Endothelial cell of umbilical vein (primary cell): ENCODE data around the gene MSMB. TPM values are rescaled to one million over a fixed set of nuclear protein-coding genes. Genes with fewer than 3 reads are reported as not detected.
"Not testable (repeated sequence)": the region's sequence is repeated elsewhere in the genome, so short reads cannot be mapped to it uniquely, and the experiment has no call there.

Experiments
- BruUV-seq: library from RNA; stranded (reverse); fragments of 400-500 nt; replicated peaks from 2 replicates; lab custom pipeline; 2021; lab: Mats Ljungman, UMichigan
- CTCF ChIA-PET: fragments of 300-600, 350-600 bp; sonication (Branson Sonifier 250); formaldehyde crosslinking; loops from one replicate; lab custom pipeline; 2021; ENCODE audit warnings: antibody characterized with exemption, inconsistent platforms; lab: Charles Lee
- POLR2A ChIA-PET: fragments of 300-600, 350-600 bp; sonication (Branson Sonifier 250); formaldehyde crosslinking; loops from one replicate; lab custom pipeline; 2021; ENCODE audit warnings: antibody characterized with exemption, inconsistent platforms; lab: Charles Lee
- DNase-seq: peaks from one replicate; pipeline ENCODE4 v3.0.0-alpha.2; 2011; ENCODE audit warnings: low read depth, low spot score
- FAIRE-seq: peaks from 2 replicates; lab custom pipeline; 2011; peaks lifted over from hg19 to GRCh38; lab: Jason Lieb, UNC
- H2AFZ ChIP-seq: 2 replicates; pipeline ENCODE4 v1.6.0; 2012; ENCODE audit warnings: low read depth, low read length, control low read depth, inconsistent platforms
- H3K27ac ChIP-seq: 2 replicates; pipeline ENCODE4 v1.5.1; 2011; ENCODE audit warnings: low read depth, mild to moderate bottlenecking, control low read depth, low read length, moderate library complexity; ENCODE audit not compliant: insufficient read depth
- H3K27me3 ChIP-seq, 2 experiments: 2 replicates each; pipeline versions ENCODE4 v1.6.0 to v1.6.1; 2011; ENCODE audit warnings: low read length in 2 of 2, mixed read lengths in 1 of 2; ENCODE audit not compliant: control insufficient read depth in 2 of 2, insufficient read depth in 2 of 2
- H3K36me3 ChIP-seq, 2 experiments: 2 replicates in 1 of 2; 3 replicates in 1 of 2; pipeline ENCODE4 v1.5.1; 2011; ENCODE audit warnings: low read length in 2 of 2, mild to moderate bottlenecking in 1 of 2, moderate library complexity in 1 of 2; ENCODE audit not compliant: control insufficient read depth in 2 of 2, insufficient read depth in 2 of 2; ENCODE audit errors: extremely low read depth in 1 of 2
- H3K4me1 ChIP-seq: 3 replicates; pipeline ENCODE4 v1.5.1; 2011; ENCODE audit warnings: mild to moderate bottlenecking, low read length; ENCODE audit not compliant: control insufficient read depth, insufficient read depth; ENCODE audit errors: extremely low read depth
- H3K4me2 ChIP-seq: 2 replicates; pipeline ENCODE4 v1.6.1; 2011; ENCODE audit warnings: low read length, control low read depth, mixed read lengths; ENCODE audit not compliant: insufficient read depth
- H3K4me3 ChIP-seq, 3 experiments: fragments of 200-600 bp in 1 of 3; sonication (generic), shearing (Covaris generic) in 1 of 3; replicated peaks in 1 of 3; 2 replicates each; pipeline ENCODE4 v1.5.1; 2011 to 2016; ENCODE audit warnings: control low read depth in 3 of 3, low read length in 3 of 3, mild to moderate bottlenecking in 2 of 3, inconsistent platforms in 1 of 3, low read depth in 1 of 3, moderate library complexity in 1 of 3; ENCODE audit not compliant: insufficient read depth in 1 of 3
- H3K79me2 ChIP-seq: 2 replicates; pipeline ENCODE4 v1.6.0; 2012; ENCODE audit warnings: low read length, inconsistent platforms; ENCODE audit not compliant: control insufficient read depth, insufficient read depth
- H3K9ac ChIP-seq: replicated peaks from 2 replicates; pipeline ENCODE3; 2011; ENCODE audit warnings: low read length, control low read depth; ENCODE audit not compliant: insufficient read depth; ENCODE audit errors: extremely low read depth
- H3K9me1 ChIP-seq: replicated peaks from 3 replicates; pipeline ENCODE4 v1.6.0; 2011; ENCODE audit warnings: mild to moderate bottlenecking, low read length; ENCODE audit not compliant: control insufficient read depth, insufficient read depth; ENCODE audit errors: extremely low read depth
- H3K9me3 ChIP-seq: replicated peaks from 2 replicates; pipeline ENCODE4 v1.5.1; 2012; ENCODE audit warnings: low read length, inconsistent platforms; ENCODE audit not compliant: control insufficient read depth, insufficient read depth
- H4K20me1 ChIP-seq: replicated peaks from 2 replicates; pipeline ENCODE3; 2011; ENCODE audit warnings: mild to moderate bottlenecking, low read length; ENCODE audit not compliant: control insufficient read depth, insufficient read depth; ENCODE audit errors: extremely low read depth
- CTCF ChIP-seq, 2 donors: IDR thresholded peaks; 1 replicate in 1 of 2; 2 replicates in 1 of 2; pipeline ENCODE4 v1.5.1; 2011; ENCODE audit warnings: low read length in 2 of 2, mild to moderate bottlenecking in 2 of 2, moderate library complexity in 2 of 2, control low read depth in 1 of 2, inconsistent platforms in 1 of 2, low read depth in 1 of 2; ENCODE audit not compliant: insufficient read depth in 1 of 2; ENCODE audit errors: extremely low read depth in 1 of 2
- EZH2 ChIP-seq: IDR thresholded peaks from 2 replicates; pipeline ENCODE4 v1.6.1; 2012; ENCODE audit warnings: borderline replicate concordance, low read depth, mild to moderate bottlenecking, moderate library complexity, low read length, inconsistent platforms; ENCODE audit not compliant: severe bottlenecking
- FOS ChIP-seq: IDR thresholded peaks from 2 replicates; pipeline ENCODE4 v1.6.1; 2011; ENCODE audit warnings: mild to moderate bottlenecking, low read length, moderate library complexity, borderline replicate concordance; ENCODE audit not compliant: insufficient read depth
- GATA2 ChIP-seq: IDR thresholded peaks from 2 replicates; pipeline ENCODE4 v1.7.0; 2011; ENCODE audit warnings: low read depth, mild to moderate bottlenecking, moderate library complexity, mixed read lengths, low read length; ENCODE audit not compliant: insufficient read length, insufficient read depth
- JUN ChIP-seq: IDR thresholded peaks from 2 replicates; pipeline ENCODE4 v1.6.1; 2011; ENCODE audit warnings: borderline replicate concordance, low read depth; ENCODE audit not compliant: insufficient read length, insufficient read depth
- MAX ChIP-seq: IDR thresholded peaks from 2 replicates; pipeline ENCODE4 v1.6.1; 2011; ENCODE audit not compliant: insufficient read depth, insufficient read length
- MYC ChIP-seq: IDR thresholded peaks from one replicate; pipeline ENCODE4 v1.6.1; 2011; ENCODE audit warnings: mild to moderate bottlenecking, low read depth, low read length
- POLR2A ChIP-seq: IDR thresholded peaks from 2 replicates; pipeline ENCODE4 v1.6.1; 2012; ENCODE audit warnings: low read depth, mild to moderate bottlenecking, control low read depth, low read length
- POLR2AphosphoS5 ChIP-seq: IDR thresholded peaks from 2 replicates; pipeline ENCODE4 v1.6.1; 2012; ENCODE audit warnings: low read depth, mild to moderate bottlenecking, control low read depth, low read length, moderate library complexity; ENCODE audit not compliant: insufficient read depth
- dilution Hi-C: fragments of 300-500 bp; cut with MboI; formaldehyde crosslinking; loops from one replicate; pipeline ENCODE4 v1.15.0; 2019; ENCODE audit warnings: low sequenced_read_pairs; ENCODE audit not compliant: extremely low pct_ligation_motif_present
- intact Hi-C: fragments of 100-400 bp; cut with micrococcal nuclease; formaldehyde crosslinking; loops from one replicate; pipeline ENCODE4 v1.10.0; 2022
- polyA plus RNA-seq, 4 experiments: library from polyadenylated mRNA; depleted of rRNA in 3 of 4; stranded (reverse) in 3 of 4; unstranded in 1 of 4; fragments of >200 nt; gene quantifications; 2 replicates each; pipeline versions ENCODE4 v1.2.1 to v1.2.3, GENCODE V29; 2011 to 2012; ENCODE audit warnings: missing spikeins in 1 of 4
- total RNA-seq: library from RNA; stranded (reverse); gene quantifications from 2 replicates; pipeline ENCODE4 v1.2.3, GENCODE V29; 2021

MSMB gene
- total and polyA plus RNA-seq, 2 donors (not counting 3 experiments of a cell fraction or from before 2014, with no cell fraction given) = not detected

- H3K36me3 ChIP-seq = no peaks in the 10 kb centered on the region
- TF ChIP-seq JUN (no peak), MYC (no peak), POLR2A (no peak), CTCF (IDR thresholded peaks at IDR 0.05; ENCODE audit: extremely low read depth in 1 of 2, insufficient read depth in 1 of 2, low read depth in 1 of 2, low read length in 2 of 2) (no peak), FOS (no peak), EZH2 (no peak), MAX (no peak), GATA2 (no peak), POLR2AphosphoS5 (no peak)
- ChIA-PET POLR2A (no interaction called here), CTCF (no interaction called here)
- no peaks in the 10 kb centered on the region for H3K4me1 ChIP-seq
- FAIRE-seq (no peak), DNase-seq (no peak)
- no peak overlapping the region for H3K9ac ChIP-seq
- dilution Hi-C loops (no loop called here), intact Hi-C loops (no loop called here)
- no peak overlapping the region for H3K27ac ChIP-seq
- H2AFZ ChIP-seq = no peak overlapping the region
- no TSS peak for BruUV-seq
- H3K9me1 ChIP-seq = no peaks in the 10 kb centered on the region
- H4K20me1 ChIP-seq = no peaks in the 10 kb centered on the region
- no peak overlapping the region for H3K4me2 ChIP-seq
- no peaks in the 10 kb centered on the region for H3K9me3 ChIP-seq
- H3K27me3 ChIP-seq = no peaks in the 10 kb centered on the region
- no peaks in the 10 kb centered on the region for H3K79me2 ChIP-seq
- no peak overlapping the region for H3K4me3 ChIP-seq
Observed at GRCh38 chr10:46090258-46090812, 44.3 kb upstream of the MSMB start.

GRCh38 chr10:46087381-46087780 lies 41.3 kb upstream of the MSMB start:
- CTCF ChIA-PET, H2AFZ ChIP-seq, H3K9me1 ChIP-seq, DNase-seq, H4K20me1 ChIP-seq, POLR2A ChIA-PET, H3K27me3 ChIP-seq, H3K79me2 ChIP-seq, H3K4me2 ChIP-seq, H3K27ac ChIP-seq, dilution Hi-C loops, intact Hi-C loops, H3K4me3 ChIP-seq, H3K4me1 ChIP-seq, H3K36me3 ChIP-seq, H3K9me3 ChIP-seq, BruUV-seq, H3K9ac ChIP-seq, FAIRE-seq: not testable (repeated sequence)
